ENCODE measurements around the gene OR3A2. TPM values are rescaled to one million over a fixed set of nuclear protein-coding genes. Genes with fewer than 3 reads are reported as not detected.
"Not testable (repeated sequence)": the region's sequence is repeated elsewhere in the genome, so short reads cannot be mapped to it uniquely, and the experiment has no call there.

OR3A2 gene
- total RNA-seq, 1 experiment from 2014 or later, result not detected

GRCh38 chr17:3378321-3378720, 7.8 kb downstream of the OR3A2 start:
- Mint-ChIP-seq H3K36me3 (ENCODE audit: insufficient read depth, unreplicated experiment) (no peaks in the 10 kb centered on the region), H3K4me3 (ENCODE audit: unreplicated experiment) (no peak overlapping the region), H3K27ac (ENCODE audit: low read depth, unreplicated experiment) (no peak overlapping the region), H3K27me3 (ENCODE audit: insufficient read depth, unreplicated experiment) (peaks cover 52% of the 10 kb centered on the region), H3K4me1 (ENCODE audit: insufficient read depth, unreplicated experiment) (no peaks in the 10 kb centered on the region), H3K9me3 (ENCODE audit: unreplicated experiment) (no peaks in the 10 kb centered on the region)
- TF ChIP-seq CTCF (IDR thresholded peaks at IDR 0.05; ENCODE audit: unreplicated experiment), result no peak
- BruUV-seq (replicated peaks), result no TSS peak
- no peak for DNase-seq (ENCODE audit: unreplicated experiment)
- intact Hi-C loops (cut with micrococcal nuclease), result no loop called here
- ChIA-PET CTCF (no interaction called here), POLR2A (no interaction called here)

- H3K9me3 Mint-ChIP-seq (ENCODE audit: unreplicated experiment), result peaks cover 13% of the 10 kb centered on the region
Measured at GRCh38 chr17:3371167-3371566, 14.9 kb downstream of the OR3A2 start.

GRCh38 chr17:3342782-3343181, 43.3 kb downstream of the OR3A2 start:
- H3K36me3 Mint-ChIP-seq (ENCODE audit: insufficient read depth, unreplicated experiment), result not testable (repeated sequence)

More at GRCh38 chr17:3371167-3371566, 14.9 kb downstream of the OR3A2 start:
- H3K4me1 Mint-ChIP-seq (ENCODE audit: insufficient read depth, unreplicated experiment); H3K4me3 Mint-ChIP-seq (ENCODE audit: unreplicated experiment); H3K27ac Mint-ChIP-seq (ENCODE audit: low read depth, unreplicated experiment); DNase-seq (ENCODE audit: unreplicated experiment); BruUV-seq (replicated peaks); POLR2A ChIA-PET; intact Hi-C loops (cut with micrococcal nuclease); H3K27me3 Mint-ChIP-seq (ENCODE audit: insufficient read depth, unreplicated experiment); CTCF ChIA-PET; H3K36me3 Mint-ChIP-seq (ENCODE audit: insufficient read depth, unreplicated experiment): not testable (repeated sequence)

GRCh38 chr17:3335876-3336275, 50.2 kb downstream of the OR3A2 start:
- TF ChIP-seq CTCF (IDR thresholded peaks at IDR 0.05; ENCODE audit: unreplicated experiment), result peak; percentile 9
- H3K27ac Mint-ChIP-seq (ENCODE audit: low read depth, unreplicated experiment), result no peak overlapping the region
- no peaks in the 10 kb centered on the region for H3K9me3 Mint-ChIP-seq (ENCODE audit: unreplicated experiment)
- peak; percentile 18 for DNase-seq (ENCODE audit: unreplicated experiment)
- POLR2A ChIA-PET, result no interaction called here
- peaks cover 11% of the 10 kb centered on the region for H3K27me3 Mint-ChIP-seq (ENCODE audit: insufficient read depth, unreplicated experiment)
- no peaks in the 10 kb centered on the region for H3K4me1 Mint-ChIP-seq (ENCODE audit: insufficient read depth, unreplicated experiment)
- peaks cover 10% of the 10 kb centered on the region for H3K36me3 Mint-ChIP-seq (ENCODE audit: insufficient read depth, unreplicated experiment)
- BruUV-seq (replicated peaks), result no TSS peak
- no peak overlapping the region for H3K4me3 Mint-ChIP-seq (ENCODE audit: unreplicated experiment)
- intact Hi-C loops (cut with micrococcal nuclease), result loop anchor here (5.0 kb wide), 1 partner anchor 289 kb away; no protein-coding TSS in a partner anchor
- CTCF ChIA-PET, result no interaction called here

More at GRCh38 chr17:3342782-3343181, 43.3 kb downstream of the OR3A2 start:
- BruUV-seq (replicated peaks); intact Hi-C loops (cut with micrococcal nuclease); H3K4me1 Mint-ChIP-seq (ENCODE audit: insufficient read depth, unreplicated experiment); DNase-seq (ENCODE audit: unreplicated experiment); H3K27ac Mint-ChIP-seq (ENCODE audit: low read depth, unreplicated experiment); CTCF ChIA-PET; POLR2A ChIA-PET; H3K9me3 Mint-ChIP-seq (ENCODE audit: unreplicated experiment); H3K4me3 Mint-ChIP-seq (ENCODE audit: unreplicated experiment): not testable (repeated sequence)
- H3K27me3 Mint-ChIP-seq (ENCODE audit: insufficient read depth, unreplicated experiment), result peaks cover 59% of the 10 kb centered on the region

- H3K36me3 Mint-ChIP-seq (ENCODE audit: insufficient read depth, unreplicated experiment), result no peaks in the 10 kb centered on the region
- DNase-seq (ENCODE audit: unreplicated experiment), result peak; percentile 4
- CTCF ChIA-PET, result no interaction called here
Measured at GRCh38 chr17:3318336-3318735, 67.8 kb downstream of the OR3A2 start.

More at GRCh38 chr17:3318336-3318735, 67.8 kb downstream of the OR3A2 start:
- intact Hi-C loops (cut with micrococcal nuclease), result no loop called here
- Mint-ChIP-seq H3K4me1 (ENCODE audit: insufficient read depth, unreplicated experiment) (no peaks in the 10 kb centered on the region), H3K27ac (ENCODE audit: low read depth, unreplicated experiment) (no peak overlapping the region), H3K4me3 (ENCODE audit: unreplicated experiment) (no peak overlapping the region), H3K27me3 (ENCODE audit: insufficient read depth, unreplicated experiment) (peaks cover 27% of the 10 kb centered on the region), H3K9me3 (ENCODE audit: unreplicated experiment) (no peaks in the 10 kb centered on the region)
- no TSS peak for BruUV-seq (replicated peaks)
- no peak for TF ChIP-seq CTCF (IDR thresholded peaks at IDR 0.05; ENCODE audit: unreplicated experiment)
- POLR2A ChIA-PET, result no interaction called here

Data from MCF 10A (cell line).